HG02943 (cell line): ENCODE results near the gene ZSWIM6.

Experiments
- ATAC-seq: cut with Tn5 transposase; IDR thresholded peaks from one replicate; pipeline ENCODE4 v1.9.1; 2021; ENCODE audit warnings: mild to moderate bottlenecking, low read depth, moderate library complexity; ENCODE audit not compliant: unreplicated experiment

Gene ZSWIM6

DNA sequence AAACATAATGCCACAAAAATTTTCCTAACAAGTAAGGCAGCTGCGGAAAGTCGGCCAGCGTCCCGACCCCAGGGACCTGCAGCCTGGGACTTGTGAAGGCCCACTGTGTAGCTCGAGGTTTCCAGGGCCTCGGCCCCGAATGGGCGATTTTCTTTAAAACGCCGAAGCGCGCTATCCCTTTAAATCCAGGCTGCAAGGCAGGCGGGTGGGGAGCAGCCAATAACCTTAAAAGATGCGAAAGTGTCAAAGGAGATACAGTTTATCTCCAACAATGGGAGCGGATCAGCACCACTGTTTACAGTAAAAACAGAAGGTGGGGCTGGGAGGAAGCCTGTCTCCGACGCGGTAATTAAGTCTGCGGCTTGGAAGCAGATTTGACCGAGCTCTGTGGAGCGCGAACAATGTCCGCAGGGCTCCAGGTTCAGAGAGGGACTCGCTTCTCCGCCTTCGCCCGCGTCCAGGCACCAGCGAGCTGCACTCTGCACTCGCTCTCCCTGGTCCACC lies 1.7 kb upstream of the ZSWIM6 start:
- ATAC-seq, result no peak

GRCh38 chr5:61330845-61331406 lies 1.1 kb upstream of the ZSWIM6 start:
- peak; percentile 33 for ATAC-seq

DNA sequence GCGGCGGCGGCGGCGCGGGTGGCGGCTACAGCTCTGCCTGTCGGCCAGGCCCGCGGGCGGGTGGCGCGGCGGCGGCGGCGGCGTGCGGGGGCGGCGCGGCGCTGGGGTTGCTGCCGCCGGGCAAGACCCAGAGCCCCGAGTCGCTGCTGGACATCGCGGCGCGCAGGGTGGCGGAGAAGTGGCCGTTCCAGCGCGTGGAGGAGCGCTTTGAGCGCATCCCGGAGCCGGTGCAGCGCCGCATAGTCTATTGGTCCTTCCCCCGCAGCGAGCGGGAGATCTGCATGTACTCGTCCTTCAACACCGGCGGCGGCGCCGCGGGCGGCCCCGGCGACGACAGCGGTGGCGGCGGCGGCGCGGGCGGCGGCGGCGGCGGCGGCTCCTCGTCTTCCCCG lies 296 bp downstream of the ZSWIM6 start:
- ATAC-seq, result peak; percentile 1

DNA sequence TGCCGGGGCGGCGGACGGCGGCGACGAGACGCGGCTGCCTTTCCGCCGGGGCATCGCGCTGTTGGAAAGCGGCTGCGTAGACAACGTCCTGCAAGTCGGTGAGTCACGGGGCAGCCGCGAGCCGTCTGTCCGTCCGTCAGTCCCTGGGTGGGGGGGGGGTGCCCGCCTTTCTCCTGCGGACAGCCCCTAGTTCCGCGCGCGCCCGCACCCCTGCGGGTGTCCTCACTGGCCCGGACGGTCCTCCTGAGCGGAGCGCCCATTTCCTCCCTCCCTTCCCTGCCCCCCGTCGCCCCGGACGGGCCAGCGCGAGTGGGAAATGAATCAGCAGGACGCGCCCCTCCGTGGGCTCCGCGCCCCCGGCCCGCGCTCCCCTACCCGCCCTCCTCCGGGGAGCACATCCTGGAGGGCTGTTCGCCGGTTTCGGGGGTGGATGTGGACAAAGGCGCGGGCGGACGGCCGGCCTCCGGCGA lies 828 bp downstream of the ZSWIM6 start:
- ATAC-seq, result no peak

DNA sequence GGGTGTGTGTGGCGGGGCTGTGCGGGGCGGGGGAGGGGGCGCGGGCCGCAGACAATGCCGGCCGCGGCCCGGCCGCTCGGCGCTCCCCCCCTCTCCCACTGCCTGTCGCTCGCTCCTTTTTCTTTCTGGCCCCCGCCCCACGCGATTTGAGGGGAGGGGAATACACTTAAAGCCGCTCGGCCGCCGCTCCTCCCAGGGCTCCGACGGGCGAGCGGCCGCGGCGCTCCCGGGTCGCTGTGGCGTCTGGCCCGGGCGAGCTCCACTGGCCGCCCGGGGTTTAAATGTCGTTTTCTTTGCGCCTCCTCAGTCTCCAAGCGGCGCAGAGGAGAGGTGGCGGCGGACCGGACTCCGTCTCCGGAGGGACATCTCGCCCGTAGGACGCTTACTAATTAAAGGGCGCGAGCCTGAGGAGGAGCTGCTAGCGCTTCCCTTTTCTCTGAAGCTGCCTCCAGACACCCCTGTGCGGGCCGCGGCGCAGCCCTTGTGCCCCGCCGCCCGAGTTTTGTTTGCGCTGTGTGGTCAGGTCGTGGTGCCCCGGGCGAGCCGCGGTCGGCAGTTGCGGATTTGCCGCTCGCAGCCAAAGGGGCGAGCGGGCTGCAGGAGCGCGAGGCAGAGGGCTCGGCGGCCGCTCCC lies 1.4 kb downstream of the ZSWIM6 start:
- ATAC-seq, result no peak

DNA sequence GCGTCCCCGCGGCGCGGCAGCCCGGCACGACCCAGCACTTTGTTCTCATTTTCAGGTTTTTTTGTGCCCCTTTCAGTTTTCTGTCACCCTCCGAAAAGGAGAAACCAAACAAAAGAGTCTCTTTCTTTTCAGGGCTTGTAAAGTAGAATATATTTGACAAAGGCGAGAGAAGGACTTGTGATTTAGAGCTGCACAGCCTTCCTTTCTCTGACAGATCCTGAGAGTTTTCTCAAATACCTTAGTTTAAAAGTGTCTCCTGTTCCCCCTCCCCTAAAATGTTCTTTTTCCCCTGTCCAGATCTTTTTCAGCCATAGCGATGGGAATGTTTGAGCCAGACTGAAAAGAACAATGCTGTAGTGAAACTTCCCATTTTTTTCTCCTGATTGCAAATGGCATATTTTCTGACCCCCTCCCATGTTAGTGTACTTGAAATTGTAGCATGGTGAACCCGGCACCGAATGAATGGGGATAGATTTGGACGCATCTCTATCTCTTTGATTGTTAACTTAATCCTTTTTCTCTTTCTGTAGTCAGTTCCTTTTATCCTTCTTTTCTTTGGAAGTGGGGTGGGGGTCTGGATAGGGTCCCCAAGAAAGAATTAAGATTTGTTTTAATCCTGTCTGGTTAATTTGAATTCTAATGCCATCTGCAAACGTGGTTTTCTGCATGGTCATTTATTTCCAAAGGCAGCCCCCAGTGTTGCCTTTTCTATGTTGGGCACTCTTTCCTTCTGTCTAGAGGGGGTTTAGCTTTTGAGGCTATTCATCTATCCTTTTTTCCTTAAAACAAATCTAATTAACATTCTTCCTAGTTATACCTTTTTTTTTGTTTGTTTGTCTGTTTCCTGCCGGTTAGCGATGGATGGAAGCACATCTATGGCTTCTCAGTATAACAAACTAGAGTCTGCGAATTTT lies 2.2 kb downstream of the ZSWIM6 start:
- no peak for ATAC-seq

- no peak for ATAC-seq
These were observed 3.0 kb downstream of the ZSWIM6 start for GRCh38 chr5:61334868-61335615.

GRCh38 chr5:61339764-61340163 lies 7.7 kb downstream of the ZSWIM6 start:
- no peak for ATAC-seq

- ATAC-seq, result no peak
These were observed 8.8 kb downstream of the ZSWIM6 start for GRCh38 chr5:61340775-61341361.

DNA sequence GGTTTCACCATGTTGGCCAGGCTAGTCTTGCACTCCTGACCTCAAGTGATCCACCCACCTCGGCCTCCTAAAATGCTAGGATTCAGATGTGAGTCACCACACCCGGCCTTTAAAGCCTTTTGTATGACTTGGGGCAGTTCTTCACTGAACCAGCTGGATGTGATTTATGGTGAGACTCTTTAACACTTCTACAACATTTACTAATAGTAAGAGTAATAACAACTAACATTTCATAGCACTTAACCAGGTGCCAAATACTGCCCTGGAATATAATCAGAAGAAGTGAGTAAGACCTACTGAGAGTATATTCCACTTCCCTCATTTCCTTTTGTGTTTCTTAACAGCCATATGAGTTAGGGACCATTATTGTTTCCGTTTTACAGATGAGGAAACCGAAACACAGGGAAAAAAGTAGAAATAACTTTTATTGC lies 10.0 kb downstream of the ZSWIM6 start:
- ATAC-seq, result no peak

DNA sequence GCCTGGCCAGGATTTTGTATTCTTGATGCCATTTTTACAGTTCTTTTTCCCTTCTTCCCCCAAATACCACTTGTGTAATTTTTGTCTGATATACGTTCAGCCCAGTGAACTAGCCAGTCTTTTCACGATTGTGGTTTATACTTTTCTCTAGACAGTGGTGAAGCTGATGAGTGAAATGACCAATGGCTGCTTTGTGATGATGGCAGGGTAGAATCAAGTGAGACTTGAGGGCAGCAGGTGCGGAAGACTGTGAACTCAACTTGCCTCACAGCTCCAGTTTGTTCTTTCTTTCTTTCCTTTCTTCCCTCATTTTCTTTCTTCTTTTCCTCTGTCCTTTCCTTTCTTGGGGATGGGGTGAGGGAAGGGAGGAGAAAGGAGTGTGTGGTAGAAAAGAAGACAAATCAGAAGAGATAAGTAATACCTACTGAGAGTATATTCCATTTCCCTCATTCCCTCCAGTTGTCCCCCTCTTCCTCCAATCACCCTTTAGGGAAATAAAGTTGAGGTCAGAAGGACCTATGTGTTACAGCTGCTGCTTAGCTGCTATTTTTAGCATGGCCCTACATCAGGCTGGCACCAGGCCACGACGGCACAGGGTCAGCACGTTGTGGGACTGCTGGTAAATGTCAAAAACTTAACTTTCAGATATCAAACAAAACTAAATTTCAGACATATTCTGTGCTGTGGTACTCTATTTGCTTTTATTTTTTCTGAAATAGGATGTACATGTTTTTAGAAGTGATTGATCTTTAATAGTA lies 12.3 kb downstream of the ZSWIM6 start:
- no peak for ATAC-seq

- no peak for ATAC-seq
These were observed 14.5 kb downstream of the ZSWIM6 start for GRCh38 chr5:61346511-61346910.

DNA sequence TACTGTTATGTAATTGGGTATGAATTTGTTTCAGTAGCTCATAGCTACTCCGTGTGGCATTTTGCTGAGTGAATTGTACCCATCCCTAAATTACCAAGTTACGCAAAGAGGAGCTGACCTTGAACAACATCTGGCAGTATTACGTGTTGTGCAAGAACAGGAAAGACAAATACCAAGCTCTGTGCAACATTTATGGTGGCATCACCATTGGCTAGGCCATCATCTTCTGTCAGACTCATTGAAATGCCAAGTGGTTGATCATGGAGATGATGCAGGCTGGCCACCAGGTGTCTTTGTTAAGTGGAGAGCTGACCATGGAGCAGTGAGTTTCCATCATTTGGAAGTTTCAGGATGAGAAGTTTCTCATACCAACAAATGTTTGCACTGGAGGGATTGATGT lies 15.0 kb downstream of the ZSWIM6 start:
- ATAC-seq, result no peak

- no peak for ATAC-seq
These were observed 16.4 kb downstream of the ZSWIM6 start for GRCh38 chr5:61348447-61348846.

DNA sequence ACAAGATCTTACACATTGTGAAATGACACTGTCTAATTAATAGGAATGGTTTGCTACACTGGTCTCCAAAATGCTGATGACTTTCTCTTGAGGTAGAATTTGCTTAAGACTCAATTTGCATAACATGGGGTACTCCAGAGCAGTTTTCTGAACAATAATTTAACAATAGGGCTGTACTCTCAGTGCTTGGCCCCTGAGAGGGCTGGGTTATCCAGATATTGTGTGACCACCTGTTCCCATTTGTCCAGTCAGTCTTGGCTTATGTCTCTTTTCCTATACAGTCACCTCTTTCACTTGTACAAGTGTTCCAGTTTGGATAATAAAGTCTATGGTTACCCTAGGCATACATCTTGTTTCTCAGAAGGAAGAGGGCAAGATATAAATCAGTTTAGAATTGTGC lies 17.9 kb downstream of the ZSWIM6 start:
- ATAC-seq, result no peak

DNA sequence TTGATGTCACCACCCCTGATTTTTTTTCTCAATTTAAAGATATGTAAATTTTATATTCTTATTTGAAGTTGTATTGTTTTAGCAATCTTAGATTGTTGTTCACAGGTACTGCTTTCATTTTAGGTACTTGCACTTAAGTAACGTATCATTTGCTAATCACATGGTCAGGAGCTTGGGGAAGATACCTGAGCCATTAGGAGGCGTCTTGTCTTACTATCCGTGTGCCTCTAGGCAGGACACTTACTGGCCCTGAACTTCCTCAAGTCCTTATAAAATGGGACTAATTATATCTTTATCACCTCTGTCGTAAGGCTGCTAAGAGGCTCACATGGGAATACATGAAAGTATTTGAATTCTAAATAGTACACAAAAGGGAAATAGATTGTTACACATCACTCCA lies 18.5 kb downstream of the ZSWIM6 start:
- ATAC-seq, result no peak

DNA sequence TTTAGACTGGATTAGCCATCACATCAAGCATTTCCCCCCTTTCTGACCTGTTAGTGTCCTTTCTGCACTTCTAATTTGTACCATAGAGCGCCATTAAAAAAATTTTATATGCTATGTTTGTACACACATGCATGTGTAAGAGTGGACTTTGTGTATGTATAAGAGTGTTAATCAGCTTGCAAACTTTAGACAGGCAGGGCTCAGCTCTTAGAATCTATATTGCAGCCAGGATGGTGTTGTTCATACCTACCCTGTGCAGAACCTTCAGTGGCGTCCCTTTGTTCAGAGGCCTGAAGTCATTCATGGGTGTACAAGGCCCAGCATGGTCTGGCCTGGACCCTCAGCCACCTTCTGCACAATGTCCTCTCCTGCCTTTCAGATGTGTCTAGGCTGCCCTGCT lies 19.7 kb downstream of the ZSWIM6 start:
- no peak for ATAC-seq

GRCh38 chr5:61352180-61352579 lies 20.1 kb downstream of the ZSWIM6 start:
- ATAC-seq, result no peak

DNA sequence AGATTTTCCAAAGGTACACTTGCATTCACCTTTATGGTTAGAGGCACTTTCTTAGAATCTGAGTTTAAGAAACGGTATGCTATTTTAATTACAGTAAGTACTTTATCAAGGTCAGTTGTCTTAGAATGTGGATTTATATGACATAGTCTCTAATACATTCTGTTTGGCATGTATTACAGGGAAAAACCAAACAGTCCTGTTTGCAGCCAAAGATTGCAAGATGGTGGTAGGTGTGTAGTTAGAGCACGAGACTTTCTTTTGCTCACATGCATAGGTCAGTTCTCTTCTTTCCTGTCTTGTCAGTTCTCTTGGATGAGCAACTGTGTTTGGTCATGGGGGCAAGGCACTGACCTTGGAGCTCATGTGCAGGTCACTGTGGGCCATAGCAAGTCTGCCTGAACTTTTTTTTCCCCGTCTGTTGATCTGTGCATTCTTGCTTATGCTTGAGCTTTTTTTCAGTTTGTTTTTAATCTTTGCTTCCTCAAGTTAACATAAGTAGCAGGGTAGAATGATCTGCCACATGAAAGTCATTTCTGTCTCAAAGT lies 20.6 kb downstream of the ZSWIM6 start:
- no peak for ATAC-seq
